Suppressor macrophage treated with lipopolysaccharide for 4 hours (primary cell): Measurements from ENCODE around the gene DNASE1.
A peak's percentile ranks its signal among the peaks of the same experiment; 100 is the strongest.
"Not testable (repeated sequence)": the region's sequence is repeated elsewhere in the genome, so short reads cannot be mapped to it uniquely, and the experiment has no call there.

Experiments used
- DNase-seq: peaks from one replicate; pipeline ENCODE4 v3.0.0-alpha.2; 2020

The DNASE1 gene

DNA sequence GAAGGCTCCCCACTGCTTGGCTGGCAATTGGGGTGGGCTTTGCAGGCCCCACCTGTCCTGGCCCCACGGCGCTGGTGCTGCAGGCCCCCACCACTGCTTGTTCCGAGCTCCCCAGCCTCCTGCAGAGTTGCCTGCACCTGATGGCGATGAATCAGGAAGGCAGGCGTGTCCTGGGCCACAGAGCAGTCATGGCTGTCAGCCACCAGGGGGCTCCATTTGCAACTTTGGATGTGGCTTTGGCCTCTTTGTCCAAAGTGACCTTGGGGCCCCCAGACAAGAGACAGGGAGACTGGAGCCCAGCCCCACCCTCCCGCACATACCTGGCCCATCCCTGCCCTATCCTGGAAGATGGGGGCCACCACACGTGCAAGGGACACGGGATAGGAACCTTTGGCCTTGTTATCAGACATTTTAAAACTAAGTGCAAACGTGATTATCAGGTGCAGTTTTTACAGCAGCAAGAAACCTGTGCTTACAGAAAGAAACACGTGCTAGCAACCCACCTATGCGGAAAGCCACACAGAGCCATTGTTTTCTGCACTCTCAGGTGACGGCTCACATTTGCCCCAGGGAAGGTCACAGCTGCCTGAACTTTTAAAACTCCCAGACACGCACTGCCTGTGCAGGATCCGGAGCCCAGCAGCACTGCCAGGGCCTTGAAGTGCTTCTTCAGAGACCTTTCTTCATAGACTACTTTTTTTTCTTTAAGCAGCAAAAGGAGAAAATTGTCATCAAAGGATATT, at the start of gene DNASE1:
Gene DNASE1, plus strand, starts transcription at position 443 of the 743 bp plus-strand sequence. CDS start 683 bp downstream, outside the sequence.
- DNase-seq = peak; percentile 72

DNA sequence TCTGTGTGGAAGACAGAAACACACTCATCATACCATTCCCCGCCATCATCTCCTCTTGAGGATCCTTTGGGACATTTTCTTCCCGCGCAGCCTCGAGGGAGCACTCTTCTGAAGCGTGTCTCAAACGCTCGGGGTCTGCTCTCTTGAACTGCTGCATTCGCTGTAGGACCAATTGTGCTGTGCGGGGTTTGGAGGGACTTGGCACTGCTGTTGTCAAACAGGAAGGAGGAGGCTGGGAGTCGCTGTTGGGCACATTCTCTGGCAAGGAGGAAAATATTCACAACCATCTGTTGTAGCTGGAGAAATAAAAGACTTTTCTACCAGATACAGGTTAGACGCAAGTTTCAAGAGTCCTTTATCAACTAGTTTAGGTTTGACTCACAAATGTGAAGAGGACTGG, 48.0 kb upstream of the DNASE1 start:
- no peak for DNase-seq

GRCh38 chr16:3607161-3607560, 47.3 kb upstream of the DNASE1 start:
- no peak for DNase-seq

DNA sequence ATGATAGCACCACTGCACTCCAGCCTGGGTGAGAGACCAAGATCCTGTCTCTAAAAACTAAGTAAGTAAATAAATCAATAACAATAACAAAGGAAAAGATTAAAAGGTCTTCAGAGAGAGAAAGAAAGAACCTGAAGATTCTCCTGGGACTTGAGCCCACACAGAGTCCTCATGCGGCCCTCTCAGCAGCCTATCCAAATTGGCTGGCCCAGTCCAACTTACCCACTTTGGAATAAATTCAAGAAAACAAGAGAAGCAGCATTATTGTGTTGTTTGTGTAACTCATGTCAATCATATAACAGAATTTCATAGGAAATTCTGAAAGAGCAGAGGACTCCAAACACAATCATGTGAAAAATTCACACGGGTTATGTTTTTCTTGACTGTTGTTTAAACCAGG, 46.9 kb upstream of the DNASE1 start:
- no peak for DNase-seq

DNA sequence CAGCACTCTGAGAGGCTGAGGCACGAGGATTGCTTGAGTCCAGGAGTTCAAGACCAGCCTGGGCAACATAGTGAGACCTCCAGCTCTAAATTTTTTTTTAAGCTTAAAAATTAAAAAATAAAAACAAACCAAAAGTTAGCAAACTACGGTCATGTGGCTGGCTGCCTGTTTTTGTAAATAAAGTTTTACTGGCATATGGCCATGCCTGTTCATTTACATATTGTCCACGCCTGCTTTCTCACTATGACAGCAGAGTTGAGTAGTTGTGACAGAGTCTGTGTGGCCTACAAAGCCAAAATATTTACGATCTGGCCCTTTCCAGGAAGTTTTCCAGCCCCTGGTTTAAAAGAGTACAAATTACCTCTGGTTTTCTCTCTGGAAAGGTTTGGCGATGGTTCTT, 46.4 kb upstream of the DNASE1 start:
- no peak for DNase-seq

- DNase-seq = not testable (repeated sequence)
These were observed 45.5 kb upstream of the DNASE1 start for GRCh38 chr16:3608976-3609375.

- peak; percentile 76 for DNase-seq
These were observed 44.4 kb upstream of the DNASE1 start for GRCh38 chr16:3609895-3610697.

DNA sequence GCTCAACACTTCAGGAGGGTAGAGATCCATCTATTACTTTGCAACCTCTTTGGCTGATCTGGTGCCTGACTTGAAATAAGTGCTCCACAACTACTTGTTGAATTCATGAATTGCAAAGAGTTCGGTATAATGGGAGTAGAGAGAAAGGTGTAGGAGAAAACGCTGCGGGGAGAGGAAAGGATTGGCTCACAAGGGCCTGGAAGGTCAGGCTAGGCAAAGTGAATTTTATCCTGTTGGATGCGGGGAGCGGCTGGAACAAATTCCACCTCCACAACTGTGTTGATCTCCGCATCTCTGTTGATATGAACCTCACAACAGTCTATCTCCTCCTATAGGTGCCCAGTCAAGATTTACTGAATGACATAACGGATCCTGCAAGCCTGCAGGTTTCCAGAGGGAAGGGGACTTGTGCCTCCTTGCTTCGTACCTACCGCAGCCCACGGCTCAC, 43.8 kb upstream of the DNASE1 start:
- no peak for DNase-seq

GRCh38 chr16:3611146-3611975, 43.1 kb upstream of the DNASE1 start, which contains the start of gene SLX4:
SLX4 (minus strand) TSS chr16:3611606; CDS start chr16:3608964, 2,642 bp downstream.
- DNase-seq = peak; percentile 99

GRCh38 chr16:3612510-3613466, 41.7 kb upstream of the DNASE1 start:
- no peak for DNase-seq

GRCh38 chr16:3618769-3619141, 35.7 kb upstream of the DNASE1 start:
- peak; percentile 53 for DNase-seq

- DNase-seq = no peak
These were observed 30.8 kb upstream of the DNASE1 start for GRCh38 chr16:3623642-3624041.

DNA sequence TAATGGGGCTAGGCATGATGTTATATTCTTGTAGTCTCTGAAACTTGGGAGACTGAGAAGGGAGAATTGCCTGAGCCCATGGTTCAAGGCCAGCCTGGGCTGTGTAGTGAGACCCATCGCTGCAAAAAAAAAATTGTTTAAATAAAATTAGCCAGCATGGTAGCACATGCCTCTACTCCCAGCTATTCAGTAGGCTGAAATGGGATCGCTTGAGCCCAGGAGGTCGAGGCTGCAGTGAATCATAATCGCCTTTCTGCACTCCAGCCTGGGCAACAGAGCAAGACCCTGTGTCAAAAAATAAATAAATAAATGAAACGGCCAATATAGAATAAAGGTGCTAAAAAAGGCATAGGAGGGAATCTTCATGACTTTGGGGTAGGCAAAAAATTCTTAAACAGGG, 29.2 kb upstream of the DNASE1 start:
- no peak for DNase-seq

GRCh38 chr16:3625911-3626732, 28.4 kb upstream of the DNASE1 start:
- DNase-seq = peak; percentile 54

- peak; percentile 32 for DNase-seq
These were observed 17.0 kb upstream of the DNASE1 start for GRCh38 chr16:3637371-3637923.

- no peak for DNase-seq
These were observed 15.4 kb upstream of the DNASE1 start for GRCh38 chr16:3638916-3639644.

- DNase-seq = no peak
These were observed 14.3 kb upstream of the DNASE1 start for GRCh38 chr16:3640207-3640606.

DNA sequence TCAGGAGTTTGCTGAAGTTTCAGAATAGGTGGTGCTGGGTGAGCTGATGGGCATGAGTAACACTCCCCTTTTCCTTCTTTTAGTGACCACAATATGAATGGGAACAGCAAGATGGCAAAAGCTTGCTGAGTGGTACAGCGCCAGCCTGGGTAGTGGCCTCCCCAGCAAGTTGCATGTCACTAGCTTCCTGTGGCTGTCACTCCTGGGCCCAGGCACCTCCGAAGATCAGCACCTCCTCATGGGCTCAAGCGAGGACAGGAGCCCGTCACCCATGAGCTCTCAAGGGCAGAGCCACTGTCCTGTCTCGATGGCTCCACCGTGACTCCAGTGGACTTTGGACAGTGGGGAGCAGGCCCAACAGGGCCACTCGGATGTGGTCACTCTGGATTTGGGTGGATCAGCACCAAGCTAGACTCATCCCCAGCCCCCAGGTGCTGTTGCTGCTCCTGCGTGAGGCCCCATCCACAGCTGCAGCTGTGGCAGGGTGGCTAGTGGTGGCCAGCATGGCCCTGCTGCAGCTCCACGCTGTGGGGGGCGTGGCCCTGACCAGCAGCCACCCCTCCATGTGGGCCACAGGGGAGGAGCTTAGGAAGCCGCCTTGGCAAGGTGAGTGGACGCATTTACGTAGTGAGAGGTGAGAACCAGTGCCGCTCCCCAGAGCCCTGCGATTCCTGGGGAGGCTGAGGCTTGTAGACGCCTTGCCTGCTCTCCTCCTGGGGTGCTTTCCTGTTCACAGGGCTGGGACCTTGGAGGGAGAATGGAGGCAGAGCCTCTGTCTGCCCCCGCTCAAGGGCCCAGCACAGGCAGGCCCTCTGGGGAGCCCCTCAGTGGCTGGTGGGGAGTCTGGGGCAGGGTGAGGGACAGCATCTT, 13.6 kb upstream of the DNASE1 start:
- DNase-seq = no peak
